HEK293 (cell line): ENCODE data around the gene SDC3.

Experiments used
- GFI1B ChIP-seq: fragments of 450-650 bp; formaldehyde crosslinking; IDR thresholded peaks from 2 replicates; pipeline ENCODE4 v1.5.1; 2016; ENCODE audit warnings: missing biosample characterization, missing genetic modification characterization
- IKZF3 ChIP-seq: fragments of 450-650 bp; IDR thresholded peaks from 2 replicates; pipeline ENCODE4 v1.5.0; 2018; ENCODE audit warnings: missing biosample characterization, mild to moderate bottlenecking, missing genetic modification characterization, moderate library complexity
- KLF7 ChIP-seq: fragments of 450-650 bp; formaldehyde crosslinking; IDR thresholded peaks from 2 replicates; pipeline ENCODE4 v1.5.1; 2016; ENCODE audit warnings: missing biosample characterization, missing genetic modification characterization, borderline replicate concordance
- PATZ1 ChIP-seq: fragments of 450-650 bp; formaldehyde crosslinking; IDR thresholded peaks from 2 replicates; pipeline ENCODE4 v1.5.1; 2016; ENCODE audit warnings: missing biosample characterization, missing genetic modification characterization
- PRDM1 ChIP-seq: fragments of 450-650 bp; formaldehyde crosslinking; IDR thresholded peaks from 2 replicates; pipeline ENCODE4; 2016; ENCODE audit warnings: missing biosample characterization, missing genetic modification characterization
- PRDM10 ChIP-seq: fragments of 450-650 bp; formaldehyde crosslinking; IDR thresholded peaks from 2 replicates; pipeline ENCODE4 v1.5.1; 2016; ENCODE audit warnings: missing biosample characterization, missing genetic modification characterization
- SALL2 ChIP-seq: fragments of 450-650 bp; formaldehyde crosslinking; IDR thresholded peaks from 2 replicates; pipeline ENCODE4 v1.5.0; 2017; ENCODE audit warnings: missing biosample characterization, mild to moderate bottlenecking, missing genetic modification characterization, borderline replicate concordance
- TCF7L2 ChIP-seq: IDR thresholded peaks from 2 replicates; pipeline ENCODE4 v1.6.1; 2011; ENCODE audit warnings: low read depth, mild to moderate bottlenecking, inconsistent platforms, low read length, moderate library complexity, borderline replicate concordance
- TRIM28 ChIP-seq: IDR thresholded peaks from 2 replicates; pipeline ENCODE4 v1.6.1; 2011; ENCODE audit warnings: low read length, control low read depth, borderline replicate concordance
- ZBTB20 ChIP-seq: fragments of 450-650 bp; formaldehyde crosslinking; IDR thresholded peaks from 2 replicates; pipeline ENCODE4 v1.5.1; 2016; ENCODE audit warnings: missing biosample characterization, missing genetic modification characterization
- ZBTB8A ChIP-seq: fragments of 450-650 bp; formaldehyde crosslinking; IDR thresholded peaks from 2 replicates; pipeline ENCODE4 v1.5.1; 2016; ENCODE audit warnings: missing biosample characterization, missing genetic modification characterization
- ZFHX2 ChIP-seq: fragments of 450-650 bp; formaldehyde crosslinking; conservative IDR thresholded peaks from 2 replicates; pipeline ENCODE4 v1.5.1; 2016; ENCODE audit warnings: missing biosample characterization, missing genetic modification characterization
- ZNF202 ChIP-seq: fragments of 450-650 bp; formaldehyde crosslinking; IDR thresholded peaks from 2 replicates; pipeline ENCODE4 v1.5.1; 2016; ENCODE audit warnings: missing biosample characterization, missing genetic modification characterization, borderline replicate concordance
- ZNF24 ChIP-seq: fragments of 450-650 bp; formaldehyde crosslinking; IDR thresholded peaks from 2 replicates; pipeline ENCODE4 v1.5.1; 2016; ENCODE audit warnings: missing biosample characterization, missing genetic modification characterization
- ZNF37A ChIP-seq: fragments of 450-650 bp; IDR thresholded peaks from 2 replicates; pipeline ENCODE4 v1.5.1; 2018; ENCODE audit warnings: missing biosample characterization, missing genetic modification characterization
- ZNF548 ChIP-seq: fragments of 450-650 bp; formaldehyde crosslinking; IDR thresholded peaks from 2 replicates; pipeline ENCODE4 v1.5.1; 2016; ENCODE audit warnings: missing biosample characterization, missing genetic modification characterization
- ZNF555 ChIP-seq: fragments of 450-650 bp; formaldehyde crosslinking; conservative IDR thresholded peaks from 2 replicates; pipeline ENCODE4 v1.5.1; 2017; ENCODE audit warnings: missing biosample characterization, mild to moderate bottlenecking, missing genetic modification characterization, inconsistent platforms
- ZNF560 ChIP-seq: fragments of 450-650 bp; formaldehyde crosslinking; IDR thresholded peaks from 2 replicates; pipeline ENCODE4 v1.5.1; 2017; ENCODE audit warnings: missing biosample characterization, missing genetic modification characterization, borderline replicate concordance
- ZNF621 ChIP-seq: fragments of 450-650 bp; formaldehyde crosslinking; IDR thresholded peaks from 2 replicates; pipeline ENCODE4 v1.5.1; 2017; ENCODE audit warnings: missing biosample characterization, missing genetic modification characterization
- ZNF76 ChIP-seq: fragments of 450-650 bp; formaldehyde crosslinking; IDR thresholded peaks from 2 replicates; pipeline ENCODE4; 2016; ENCODE audit warnings: low read depth, missing biosample characterization, missing genetic modification characterization, borderline replicate concordance
- ZSCAN16 ChIP-seq: fragments of 450-650 bp; formaldehyde crosslinking; IDR thresholded peaks from 2 replicates; pipeline ENCODE4 v1.5.1; 2016; ENCODE audit warnings: missing biosample characterization, missing genetic modification characterization
- TF ChIP-seq, protein P1 (sequence below): fragments of 450-650 bp; formaldehyde crosslinking; IDR thresholded peaks from 2 replicates; pipeline ENCODE4 v1.5.1; 2016; ENCODE audit warnings: missing biosample characterization, missing genetic modification characterization
- TF ChIP-seq, protein P2 (sequence below): fragments of 450-650 bp; formaldehyde crosslinking; IDR thresholded peaks from 2 replicates; pipeline ENCODE4 v1.5.1; 2017; ENCODE audit warnings: missing biosample characterization, missing genetic modification characterization
- TF ChIP-seq, protein P3 (sequence below): fragments of 450-650 bp; formaldehyde crosslinking; IDR thresholded peaks from 2 replicates; pipeline ENCODE4 v1.5.1; 2016; ENCODE audit warnings: missing biosample characterization, missing genetic modification characterization
- TF ChIP-seq, protein P4 (sequence below): fragments of 450-650 bp; formaldehyde crosslinking; IDR thresholded peaks from 2 replicates; pipeline ENCODE4 v1.5.1; 2016; ENCODE audit warnings: missing biosample characterization, missing genetic modification characterization, low read depth
- TF ChIP-seq, protein P5 (sequence below): fragments of 450-650 bp; formaldehyde crosslinking; IDR thresholded peaks from 2 replicates; pipeline ENCODE4 v1.5.1; 2016; ENCODE audit warnings: missing biosample characterization, missing genetic modification characterization

The SDC3 gene

DNA sequence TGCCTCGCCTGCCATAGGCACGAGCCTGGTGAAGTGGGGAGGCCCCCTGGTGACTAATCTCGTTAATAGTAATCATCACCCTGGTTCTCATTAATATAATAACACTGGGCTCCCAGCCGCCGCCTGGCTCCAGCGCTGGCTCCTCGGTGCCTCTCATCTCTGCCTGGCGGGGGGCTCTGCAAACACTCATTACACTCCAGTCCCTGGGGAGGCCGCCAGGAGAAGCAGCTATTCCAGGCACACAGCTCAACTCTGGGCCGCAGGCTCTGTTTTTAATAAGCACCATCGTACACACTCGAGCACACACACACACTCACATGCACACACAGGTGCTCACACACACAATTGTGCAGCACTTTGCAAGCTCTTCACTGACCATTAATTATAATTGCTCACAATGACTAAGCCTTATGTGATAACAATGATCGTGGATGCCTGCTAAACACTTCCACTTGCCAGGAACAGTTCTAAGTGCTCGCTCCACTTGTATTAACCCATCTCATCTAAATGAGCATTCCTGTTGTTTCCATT is 52.2 kb downstream of the SDC3 start (continued):
- no peak for TF ChIP-seq ZNF560 (tag by site-specific recombination)
- TF ChIP-seq, protein P1, sequence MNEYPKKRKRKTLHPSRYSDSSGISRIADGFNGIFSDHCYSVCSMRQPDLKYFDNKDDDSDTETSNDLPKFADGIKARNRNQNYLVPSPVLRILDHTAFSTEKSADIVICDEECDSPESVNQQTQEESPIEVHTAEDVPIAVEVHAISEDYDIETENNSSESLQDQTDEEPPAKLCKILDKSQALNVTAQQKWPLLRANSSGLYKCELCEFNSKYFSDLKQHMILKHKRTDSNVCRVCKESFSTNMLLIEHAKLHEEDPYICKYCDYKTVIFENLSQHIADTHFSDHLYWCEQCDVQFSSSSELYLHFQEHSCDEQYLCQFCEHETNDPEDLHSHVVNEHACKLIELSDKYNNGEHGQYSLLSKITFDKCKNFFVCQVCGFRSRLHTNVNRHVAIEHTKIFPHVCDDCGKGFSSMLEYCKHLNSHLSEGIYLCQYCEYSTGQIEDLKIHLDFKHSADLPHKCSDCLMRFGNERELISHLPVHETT (tag by site-specific recombination), result peak; percentile 80
- 0 out of 2 replicates have a peak, but pooled peaks have one; percentile 36 for TF ChIP-seq ZBTB20 (tag by site-specific recombination)
- peak; percentile 65 for TF ChIP-seq ZBTB8A (tag by site-specific recombination)
- TF ChIP-seq ZNF548 (tag by site-specific recombination), result no peak
- no peak for TF ChIP-seq ZFHX2 (tag by site-specific recombination)
- peak; percentile 84 for TF ChIP-seq TRIM28
- TF ChIP-seq PRDM1 (tag by site-specific recombination), result no peak
- peak; percentile 74 for TF ChIP-seq IKZF3 (tag by site-specific recombination)
- no peak for TF ChIP-seq GFI1B
- no peak for TF ChIP-seq ZNF37A (tag by site-specific recombination)
- TF ChIP-seq, protein P2, sequence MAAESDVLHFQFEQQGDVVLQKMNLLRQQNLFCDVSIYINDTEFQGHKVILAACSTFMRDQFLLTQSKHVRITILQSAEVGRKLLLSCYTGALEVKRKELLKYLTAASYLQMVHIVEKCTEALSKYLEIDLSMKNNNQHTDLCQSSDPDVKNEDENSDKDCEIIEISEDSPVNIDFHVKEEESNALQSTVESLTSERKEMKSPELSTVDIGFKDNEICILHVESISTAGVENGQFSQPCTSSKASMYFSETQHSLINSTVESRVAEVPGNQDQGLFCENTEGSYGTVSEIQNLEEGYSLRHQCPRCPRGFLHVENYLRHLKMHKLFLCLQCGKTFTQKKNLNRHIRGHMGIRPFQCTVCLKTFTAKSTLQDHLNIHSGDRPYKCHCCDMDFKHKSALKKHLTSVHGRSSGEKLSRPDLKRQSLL (tag by site-specific recombination), result peak; percentile 93
- TF ChIP-seq ZSCAN16, result peak; percentile 99
- TF ChIP-seq TCF7L2, result peak; percentile 97
- TF ChIP-seq, protein P3, sequence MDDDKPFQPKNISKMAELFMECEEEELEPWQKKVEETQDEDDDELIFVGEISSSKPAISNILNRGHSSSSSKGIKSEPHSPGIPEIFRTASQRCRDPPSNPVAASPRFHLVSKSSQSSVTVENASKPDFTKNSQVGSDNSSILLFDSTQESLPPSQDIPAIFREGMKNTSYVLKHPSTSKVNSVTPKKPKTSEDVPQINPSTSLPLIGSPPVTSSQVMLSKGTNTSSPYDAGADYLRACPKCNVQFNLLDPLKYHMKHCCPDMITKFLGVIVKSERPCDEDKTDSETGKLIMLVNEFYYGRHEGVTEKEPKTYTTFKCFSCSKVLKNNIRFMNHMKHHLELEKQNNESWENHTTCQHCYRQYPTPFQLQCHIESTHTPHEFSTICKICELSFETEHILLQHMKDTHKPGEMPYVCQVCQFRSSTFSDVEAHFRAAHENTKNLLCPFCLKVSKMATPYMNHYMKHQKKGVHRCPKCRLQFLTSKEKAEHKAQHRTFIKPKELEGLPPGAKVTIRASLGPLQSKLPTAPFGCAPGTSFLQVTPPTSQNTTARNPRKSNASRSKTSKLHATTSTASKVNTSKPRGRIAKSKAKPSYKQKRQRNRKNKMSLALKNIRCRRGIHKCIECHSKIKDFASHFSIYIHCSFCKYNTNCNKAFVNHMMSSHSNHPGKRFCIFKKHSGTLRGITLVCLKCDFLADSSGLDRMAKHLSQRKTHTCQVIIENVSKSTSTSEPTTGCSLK (tag by site-specific recombination), result no peak
- no peak for TF ChIP-seq KLF7 (tag by site-specific recombination)
- TF ChIP-seq, protein P4, sequence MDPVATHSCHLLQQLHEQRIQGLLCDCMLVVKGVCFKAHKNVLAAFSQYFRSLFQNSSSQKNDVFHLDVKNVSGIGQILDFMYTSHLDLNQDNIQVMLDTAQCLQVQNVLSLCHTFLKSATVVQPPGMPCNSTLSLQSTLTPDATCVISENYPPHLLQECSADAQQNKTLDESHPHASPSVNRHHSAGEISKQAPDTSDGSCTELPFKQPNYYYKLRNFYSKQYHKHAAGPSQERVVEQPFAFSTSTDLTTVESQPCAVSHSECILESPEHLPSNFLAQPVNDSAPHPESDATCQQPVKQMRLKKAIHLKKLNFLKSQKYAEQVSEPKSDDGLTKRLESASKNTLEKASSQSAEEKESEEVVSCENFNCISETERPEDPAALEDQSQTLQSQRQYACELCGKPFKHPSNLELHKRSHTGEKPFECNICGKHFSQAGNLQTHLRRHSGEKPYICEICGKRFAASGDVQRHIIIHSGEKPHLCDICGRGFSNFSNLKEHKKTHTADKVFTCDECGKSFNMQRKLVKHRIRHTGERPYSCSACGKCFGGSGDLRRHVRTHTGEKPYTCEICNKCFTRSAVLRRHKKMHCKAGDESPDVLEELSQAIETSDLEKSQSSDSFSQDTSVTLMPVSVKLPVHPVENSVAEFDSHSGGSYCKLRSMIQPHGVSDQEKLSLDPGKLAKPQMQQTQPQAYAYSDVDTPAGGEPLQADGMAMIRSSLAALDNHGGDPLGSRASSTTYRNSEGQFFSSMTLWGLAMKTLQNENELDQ (tag by site-specific recombination), result no peak
- TF ChIP-seq, protein P5, sequence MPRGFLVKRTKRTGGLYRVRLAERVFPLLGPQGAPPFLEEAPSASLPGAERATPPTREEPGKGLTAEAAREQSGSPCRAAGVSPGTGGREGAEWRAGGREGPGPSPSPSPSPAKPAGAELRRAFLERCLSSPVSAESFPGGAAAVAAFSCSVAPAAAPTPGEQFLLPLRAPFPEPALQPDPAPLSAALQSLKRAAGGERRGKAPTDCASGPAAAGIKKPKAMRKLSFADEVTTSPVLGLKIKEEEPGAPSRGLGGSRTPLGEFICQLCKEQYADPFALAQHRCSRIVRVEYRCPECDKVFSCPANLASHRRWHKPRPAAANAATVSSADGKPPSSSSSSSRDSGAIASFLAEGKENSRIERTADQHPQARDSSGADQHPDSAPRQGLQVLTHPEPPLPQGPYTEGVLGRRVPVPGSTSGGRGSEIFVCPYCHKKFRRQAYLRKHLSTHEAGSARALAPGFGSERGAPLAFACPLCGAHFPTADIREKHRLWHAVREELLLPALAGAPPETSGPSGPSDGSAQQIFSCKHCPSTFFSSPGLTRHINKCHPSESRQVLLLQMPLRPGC (tag by site-specific recombination), result peak; percentile 74
- TF ChIP-seq ZNF555, result no peak
- TF ChIP-seq ZNF202 (tag by site-specific recombination), result no peak
- TF ChIP-seq ZNF76 (tag by site-specific recombination), result no peak
- TF ChIP-seq PRDM10 (tag by site-specific recombination), result peak; percentile 53
- peak; percentile 75 for TF ChIP-seq PATZ1 (tag by site-specific recombination)
- TF ChIP-seq SALL2 (tag by site-specific recombination), result no peak
- TF ChIP-seq ZNF621 (tag by site-specific recombination), result no peak
- no peak for TF ChIP-seq ZNF24 (tag by site-specific recombination)
